Epithelial cell of proximal tubule (primary cell): Measurements from ENCODE around the gene TIPIN. TPM values are rescaled to one million over a fixed set of nuclear protein-coding genes. Genes with fewer than 3 reads are reported as not detected.
A peak's percentile ranks its signal among the peaks of the same experiment; 100 is the strongest.

Source experiments
- DNase-seq: peaks from one replicate; pipeline ENCODE4 v3.0.0-alpha.2; 2011; ENCODE audit warnings: low read depth
- H3K4me3 ChIP-seq: 2 replicates; pipeline ENCODE4 v1.5.1; 2011; ENCODE audit warnings: low read depth, mild to moderate bottlenecking, low read length
- total RNA-seq: library from RNA; depleted of rRNA; stranded (reverse); fragments of >200 nt; gene quantifications from 2 replicates; pipeline ENCODE4 v1.2.3, GENCODE V29; 2015
- TF ChIP-seq, protein P1 (sequence below): conservative IDR thresholded peaks from 2 replicates; pipeline ENCODE4 v1.5.1; 2012; ENCODE audit warnings: low read depth, mild to moderate bottlenecking, low read length

The TIPIN gene
- total RNA-seq, 1 donor from 2014 or later, result 6.8 TPM

DNA sequence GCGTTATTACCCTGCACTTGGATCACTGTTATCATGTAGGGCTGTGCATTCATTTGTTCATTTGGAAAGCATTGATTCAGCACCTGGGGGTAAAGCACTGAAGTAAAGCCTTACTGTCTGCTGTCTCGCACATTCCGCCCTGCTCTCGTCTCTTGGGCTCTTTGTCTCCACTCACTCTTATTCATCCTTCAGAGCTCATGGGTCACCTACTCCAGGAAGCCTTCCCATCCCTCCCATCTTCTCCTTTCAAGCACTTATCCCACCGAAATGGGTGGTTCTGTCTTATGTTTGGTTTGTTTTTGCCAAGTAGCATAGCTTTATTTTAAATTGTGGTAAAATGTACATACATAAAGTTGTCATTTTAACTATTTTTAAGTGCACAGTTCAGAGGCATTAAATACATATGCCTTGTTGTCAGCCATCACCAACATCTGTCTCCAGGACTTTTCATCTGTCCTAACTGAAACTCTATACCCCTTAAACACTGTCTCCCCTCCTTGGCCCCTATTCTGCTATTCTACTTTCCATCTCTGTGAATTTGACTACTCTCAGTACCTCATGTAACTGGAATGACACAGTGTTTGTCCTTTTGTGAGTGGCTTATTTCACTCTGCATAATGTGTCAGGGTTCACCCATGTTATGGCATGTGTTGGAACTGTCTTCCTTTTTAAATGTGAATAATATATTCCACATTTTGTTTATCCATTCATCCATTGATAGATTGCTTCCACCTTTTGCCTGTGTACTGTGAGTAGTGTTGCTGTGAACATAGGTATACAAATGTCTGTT, 53.8 kb downstream of the TIPIN start:
- H3K4me3 ChIP-seq, result no peak overlapping the region
- DNase-seq, result no peak
- TF ChIP-seq, protein P1, sequence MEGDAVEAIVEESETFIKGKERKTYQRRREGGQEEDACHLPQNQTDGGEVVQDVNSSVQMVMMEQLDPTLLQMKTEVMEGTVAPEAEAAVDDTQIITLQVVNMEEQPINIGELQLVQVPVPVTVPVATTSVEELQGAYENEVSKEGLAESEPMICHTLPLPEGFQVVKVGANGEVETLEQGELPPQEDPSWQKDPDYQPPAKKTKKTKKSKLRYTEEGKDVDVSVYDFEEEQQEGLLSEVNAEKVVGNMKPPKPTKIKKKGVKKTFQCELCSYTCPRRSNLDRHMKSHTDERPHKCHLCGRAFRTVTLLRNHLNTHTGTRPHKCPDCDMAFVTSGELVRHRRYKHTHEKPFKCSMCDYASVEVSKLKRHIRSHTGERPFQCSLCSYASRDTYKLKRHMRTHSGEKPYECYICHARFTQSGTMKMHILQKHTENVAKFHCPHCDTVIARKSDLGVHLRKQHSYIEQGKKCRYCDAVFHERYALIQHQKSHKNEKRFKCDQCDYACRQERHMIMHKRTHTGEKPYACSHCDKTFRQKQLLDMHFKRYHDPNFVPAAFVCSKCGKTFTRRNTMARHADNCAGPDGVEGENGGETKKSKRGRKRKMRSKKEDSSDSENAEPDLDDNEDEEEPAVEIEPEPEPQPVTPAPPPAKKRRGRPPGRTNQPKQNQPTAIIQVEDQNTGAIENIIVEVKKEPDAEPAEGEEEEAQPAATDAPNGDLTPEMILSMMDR, result no peak

DNA sequence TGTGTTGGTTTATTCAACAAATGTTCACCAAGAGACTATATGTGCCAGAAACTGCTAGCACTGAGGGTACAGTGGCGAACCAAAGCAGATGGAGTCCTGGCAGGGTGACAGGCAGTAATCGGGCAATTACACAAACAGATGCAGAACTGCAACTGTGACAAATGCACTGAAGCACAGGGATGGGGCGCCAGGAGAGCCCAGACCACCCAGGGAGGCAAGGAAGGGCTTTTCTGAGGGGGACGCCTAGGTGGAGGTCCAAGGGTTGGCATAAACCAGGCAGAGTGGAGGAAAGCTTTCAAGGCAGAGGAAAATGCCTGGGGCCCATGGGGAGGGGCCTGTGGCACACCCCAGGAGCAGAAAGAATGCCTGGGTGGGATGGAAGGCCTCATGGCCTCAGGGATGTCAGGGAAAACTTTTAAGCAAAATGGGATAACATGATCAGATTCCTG, 57.7 kb downstream of the TIPIN start:
- TF ChIP-seq, protein P1, result no peak
- no peak for DNase-seq
- no peak overlapping the region for H3K4me3 ChIP-seq

DNA sequence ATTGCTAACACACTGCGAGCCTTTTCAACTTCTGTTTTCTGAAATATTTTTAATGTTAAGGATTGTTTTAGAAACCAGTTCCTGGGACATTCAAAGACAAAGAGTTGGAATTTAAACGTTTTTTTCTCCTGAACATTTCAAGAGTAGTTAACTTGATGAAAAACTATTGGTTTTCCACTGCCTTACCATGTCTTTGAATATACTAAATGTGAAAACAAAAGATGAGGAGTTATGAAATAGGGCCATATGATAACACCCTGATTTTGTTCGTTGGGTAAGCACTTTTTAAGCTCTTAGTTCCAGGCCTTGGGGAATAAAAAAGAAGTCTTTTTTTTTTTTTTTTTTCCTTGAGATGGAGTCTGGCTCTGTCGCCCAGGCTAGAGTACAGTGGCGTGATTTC, 60.3 kb downstream of the TIPIN start:
- DNase-seq, result no peak
- no peak overlapping the region for H3K4me3 ChIP-seq
- TF ChIP-seq, protein P1, result no peak

DNA sequence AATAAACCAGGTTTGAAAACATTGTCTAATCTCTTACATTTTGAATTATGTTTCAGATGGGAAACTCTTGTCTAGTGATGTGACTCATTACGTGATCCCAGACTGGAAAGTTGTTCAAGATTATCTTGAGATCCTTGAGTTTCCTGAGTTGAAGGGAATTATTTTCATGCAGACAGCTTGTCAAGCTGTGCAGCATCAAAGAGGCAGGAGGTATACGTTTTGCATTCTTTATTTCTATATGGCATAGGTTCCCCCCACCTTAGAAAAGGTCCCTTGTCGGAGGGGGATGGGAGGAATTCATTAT, 61.6 kb downstream of the TIPIN start:
- H3K4me3 ChIP-seq, result peak overlapping the region; percentile 74
- TF ChIP-seq, protein P1, result no peak
- DNase-seq, result no peak

DNA sequence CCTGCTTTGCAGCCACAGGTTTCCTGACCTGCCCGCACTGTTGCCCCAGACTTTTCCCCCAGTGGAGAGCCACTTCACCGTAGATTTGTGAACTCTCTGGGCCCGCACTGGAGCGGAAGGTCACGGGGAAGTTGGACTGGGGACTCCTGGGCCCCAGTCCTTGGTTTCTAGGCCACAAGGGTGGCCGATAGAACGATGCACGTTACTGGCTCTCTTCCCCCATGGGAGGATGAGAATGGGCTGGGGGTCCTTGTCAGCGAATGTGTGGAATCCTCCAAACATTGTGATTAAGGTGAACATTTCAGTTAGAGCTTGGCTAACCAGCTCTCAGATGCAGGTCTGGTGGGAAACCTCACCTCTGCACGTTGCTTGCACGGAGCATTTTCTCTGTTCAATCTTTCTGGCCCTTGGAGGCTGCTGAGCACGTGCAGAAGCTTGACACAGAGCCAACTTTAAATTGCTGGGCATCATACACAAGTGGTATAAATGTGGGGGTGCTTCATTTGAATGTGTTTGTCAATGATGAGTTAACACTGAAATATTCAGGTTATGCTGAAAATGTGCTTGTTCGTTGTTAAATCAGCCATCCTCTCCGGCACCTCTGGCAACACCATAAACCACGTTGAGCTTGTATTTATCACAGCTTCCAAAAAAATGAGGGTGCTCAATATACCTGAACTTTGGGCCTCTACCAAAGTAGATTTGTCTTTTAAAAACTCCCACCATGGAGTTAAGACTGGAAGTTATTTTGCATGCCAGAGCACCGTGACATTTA, 62.1 kb downstream of the TIPIN start:
- H3K4me3 ChIP-seq, result peak overlapping the region; percentile 74
- DNase-seq, result peak; percentile 51
- TF ChIP-seq, protein P1, result no peak

DNA sequence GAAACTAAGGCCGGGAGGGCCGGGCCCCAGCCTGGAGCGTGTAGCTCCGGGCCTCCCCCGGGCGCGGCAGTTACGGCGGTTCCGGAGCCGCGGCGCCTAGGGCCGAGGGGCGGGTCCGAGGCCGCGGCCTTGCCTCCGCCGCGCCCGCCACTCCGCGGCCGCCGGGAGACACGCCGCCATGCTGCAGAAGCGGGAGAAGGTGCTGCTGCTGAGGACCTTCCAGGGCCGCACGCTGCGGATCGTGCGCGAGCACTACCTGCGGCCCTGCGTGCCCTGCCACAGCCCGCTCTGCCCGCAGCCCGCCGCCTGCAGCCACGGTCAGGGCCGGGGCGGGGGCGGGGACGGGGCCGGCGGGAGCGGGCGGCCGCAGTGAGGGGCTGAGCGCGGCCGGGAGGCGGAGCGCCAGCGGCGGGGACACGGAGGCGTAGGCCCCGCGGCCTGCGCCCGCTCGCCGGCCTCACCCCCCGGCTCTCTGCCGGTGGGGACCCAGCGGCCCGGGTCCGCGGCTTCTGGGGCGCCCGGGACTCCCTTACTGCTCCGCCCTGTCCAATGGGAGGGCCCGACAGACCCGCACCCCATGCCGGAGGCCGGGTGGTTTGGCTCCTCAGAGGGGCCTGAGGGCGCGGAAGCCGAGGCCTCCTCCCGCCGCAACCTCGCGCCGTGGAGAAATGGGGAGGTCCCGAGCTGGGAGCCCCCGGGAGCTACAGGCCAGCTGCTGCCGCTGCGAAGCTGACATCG, 62.9 kb downstream of the TIPIN start, which contains the start of gene DIS3L:
Gene DIS3L (plus strand): TSS at position 150 of the 738 bp plus-strand sequence. CDS start 29 bp downstream, at position 179.
- peak within 1 kb of the TSS; percentile 74 for H3K4me3 ChIP-seq
- TF ChIP-seq, protein P1, result no peak
- DNase-seq, result no peak
